Liver (tissue), 9 donors: ENCODE measurements around the gene TMEM127. TPM values are rescaled to one million over a fixed set of nuclear protein-coding genes. Genes with fewer than 3 reads are reported as not detected.

Experiments used
- DNase-seq: peaks from one replicate; pipeline ENCODE4 v3.0.0-alpha.2; 2017; ENCODE audit warnings: low spot score
- H3K27ac ChIP-seq, 2 donors: one replicate each; pipeline ENCODE4 v1.7.0; 2013; ENCODE audit warnings: inconsistent platforms in 2 of 2, low read length in 2 of 2, control low read depth in 1 of 2, low read depth in 1 of 2, mild to moderate bottlenecking in 1 of 2
- H3K27me3 ChIP-seq, 4 donors: one replicate each; pipeline versions ENCODE4 v1.6.1 to v1.7.0; 2013; ENCODE audit warnings: low read length in 3 of 4, inconsistent platforms in 1 of 4, mild to moderate bottlenecking in 1 of 4, moderate library complexity in 1 of 4; ENCODE audit not compliant: control insufficient read depth in 4 of 4, insufficient read depth in 4 of 4
- H3K36me3 ChIP-seq, 4 donors: one replicate each; pipeline versions ENCODE4 v1.6.1 to v1.7.0; 2013; ENCODE audit warnings: low read length in 3 of 4, mild to moderate bottlenecking in 3 of 4, low read depth in 1 of 4, moderate library complexity in 1 of 4; ENCODE audit not compliant: control insufficient read depth in 4 of 4, insufficient read depth in 3 of 4
- H3K4me1 ChIP-seq, 4 donors: one replicate each; pipeline versions ENCODE4 v1.6.1 to v1.7.0; 2013; ENCODE audit warnings: low read length in 3 of 4, mild to moderate bottlenecking in 3 of 4, moderate library complexity in 1 of 4; ENCODE audit not compliant: control insufficient read depth in 4 of 4, insufficient read depth in 4 of 4
- H3K4me3 ChIP-seq, 3 donors: one replicate each; pipeline versions ENCODE4 v1.6.1 to v1.7.0; 2013; ENCODE audit warnings: low read length in 3 of 3, control low read depth in 1 of 3, low read depth in 1 of 3, mild to moderate bottlenecking in 1 of 3
- H3K9ac ChIP-seq, 2 donors: one replicate each; pipeline ENCODE4 v1.7.0; 2013; ENCODE audit warnings: low read length in 2 of 2, mild to moderate bottlenecking in 2 of 2, moderate library complexity in 2 of 2, control low read depth in 1 of 2, low read depth in 1 of 2
- H3K9me3 ChIP-seq, 4 donors: one replicate each; pipeline versions ENCODE4 v1.6.1 to v1.7.0; 2013; ENCODE audit warnings: low read length in 3 of 4; ENCODE audit not compliant: control insufficient read depth in 4 of 4
- EGR1 ChIP-seq, 2 donors: IDR thresholded peaks; 2 replicates each; pipeline ENCODE4 v1.6.1; 2016 to 2018; ENCODE audit warnings: antibody characterized with exemption in 2 of 2, low read depth in 2 of 2
- FOXA1 ChIP-seq: IDR thresholded peaks from 2 replicates; pipeline ENCODE4 v1.6.1; 2016; ENCODE audit warnings: antibody characterized with exemption
- FOXA2 ChIP-seq: IDR thresholded peaks from 2 replicates; pipeline ENCODE4 v1.6.1; 2016; ENCODE audit warnings: antibody characterized with exemption
- HNF4A ChIP-seq, 2 donors: conservative IDR thresholded peaks; 2 replicates each; pipeline ENCODE4 v1.6.1; 2016; ENCODE audit warnings: antibody characterized with exemption in 2 of 2, mild to moderate bottlenecking in 2 of 2
- HNF4G ChIP-seq: IDR thresholded peaks from 2 replicates; pipeline ENCODE4 v1.6.1; 2016; ENCODE audit warnings: antibody characterized with exemption
- NR2F2 ChIP-seq: IDR thresholded peaks from 2 replicates; pipeline ENCODE4 v1.6.1; 2016; ENCODE audit warnings: antibody characterized with exemption
- RAD21 ChIP-seq, 2 donors: IDR thresholded peaks; 2 replicates each; pipeline ENCODE4 v1.6.1; 2016; ENCODE audit warnings: antibody characterized with exemption in 2 of 2, mild to moderate bottlenecking in 2 of 2
- RXRA ChIP-seq, 2 donors: IDR thresholded peaks; 2 replicates each; pipeline ENCODE4 v1.6.1; 2017 to 2018; ENCODE audit warnings: antibody characterized with exemption in 2 of 2, mild to moderate bottlenecking in 1 of 2
- SP1 ChIP-seq: IDR thresholded peaks from 2 replicates; pipeline ENCODE4 v1.6.1; 2018; ENCODE audit warnings: antibody characterized with exemption, mild to moderate bottlenecking
- TAF1 ChIP-seq: conservative IDR thresholded peaks from 2 replicates; pipeline ENCODE4 v1.6.1; 2016; ENCODE audit warnings: antibody characterized with exemption, mild to moderate bottlenecking
- YY1 ChIP-seq: IDR thresholded peaks from 2 replicates; pipeline ENCODE4 v1.6.1; 2016; ENCODE audit warnings: antibody characterized with exemption, mild to moderate bottlenecking
- WGBS: extraction: QIAGEN DNeasy Blood & Tissue Kit; methylation state at CpG from one replicate; pipeline ENCODE4 v1.1.7; 2013; 5-methylcytosine and 5-hydroxymethylcytosine counted together
- polyA plus RNA-seq, 2 donors: library from polyadenylated mRNA; stranded (reverse) in 1 of 2; unstranded in 1 of 2; fragments of 200-250 nt in 1 of 2; fragments of >200 nt in 1 of 2; fragmentation: Nextera tagmentation in 1 of 2; extraction: Ambion mirVana in 1 of 2; gene quantifications; one replicate each; pipeline versions ENCODE4 v1.2.1 to v1.2.3, GENCODE V29; 2013 to 2015
- total RNA-seq, 2 donors: library from RNA; depleted of rRNA; stranded (reverse); fragments of >200 nt; gene quantifications; one replicate each; pipeline ENCODE4 v1.2.3, GENCODE V29; 2014
- TF ChIP-seq, protein P1 (sequence below): fragments of 150-350 bp; IDR thresholded peaks from 2 replicates; pipeline ENCODE4 v1.5.1; 2017; ENCODE audit warnings: improper control_type of control experiment, low read depth, low read length; ENCODE audit not compliant: missing input control
- TF ChIP-seq, protein P2 (sequence below): IDR thresholded peaks from 2 replicates; pipeline ENCODE4 v1.6.1; 2016; ENCODE audit warnings: antibody characterized with exemption, mild to moderate bottlenecking
- TF ChIP-seq, protein P3 (sequence below): IDR thresholded peaks from 2 replicates; pipeline ENCODE4 v1.6.1; 2016; ENCODE audit warnings: antibody characterized with exemption
- TF ChIP-seq, protein P4 (sequence below): IDR thresholded peaks from 2 replicates; pipeline ENCODE4 v1.6.1; 2016; ENCODE audit warnings: antibody characterized with exemption
- donor health status: healthy.
- donor health status: healthy.
- donor health status: healthy.
- donor health status: healthy.
- donor health status: healthy.

The TMEM127 gene
- total and polyA plus RNA-seq, 4 donors = 11.2 to 27.5 (median 18.4) TPM

DNA sequence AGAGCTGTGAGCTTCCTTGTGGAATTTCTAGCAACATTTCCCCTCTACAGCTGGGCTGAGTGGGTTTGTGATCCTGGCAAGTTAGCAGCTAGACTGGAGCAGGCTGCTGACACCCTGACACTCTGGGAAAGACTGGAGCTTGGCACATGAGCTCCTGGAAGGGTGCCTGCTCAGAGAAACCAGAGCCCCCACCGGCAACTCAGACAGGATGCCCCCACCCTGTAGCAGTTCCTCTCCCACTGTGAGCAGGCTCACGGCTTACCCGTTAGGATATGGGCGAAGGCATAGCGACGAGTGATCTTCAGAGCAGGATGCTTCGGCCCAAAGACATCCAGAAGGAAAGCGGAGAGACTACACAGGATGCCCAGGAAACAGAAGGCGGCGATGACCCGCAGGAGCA is 11.2 kb downstream of the TMEM127 start:
- no peaks in the 10 kb centered on the region for H3K9me3 ChIP-seq
- H3K4me1 ChIP-seq = peaks cover 7 to 34% (median 25%) of the 10 kb centered on the region in 4 donors
- no peaks in the 10 kb centered on the region for H3K27me3 ChIP-seq
- H3K9ac ChIP-seq = no peak overlapping the region
- H3K36me3 ChIP-seq = peaks cover 12 to 25% (median 21%) of the 10 kb centered on the region in 4 donors
- 75% methylated on average over 11 of the region's 11 CpGs for WGBS
- no peak overlapping the region for H3K27ac ChIP-seq
- DNase-seq = no peak
- TF ChIP-seq TAF1 (no peak), HNF4A (conservative IDR thresholded peaks at IDR 0.05) (no peak), NR2F2 (peak; percentile 23), SP1 (peak; percentile 12), RAD21 (IDR thresholded peaks at IDR 0.05) (no peak)
- no peak overlapping the region for H3K4me3 ChIP-seq

DNA sequence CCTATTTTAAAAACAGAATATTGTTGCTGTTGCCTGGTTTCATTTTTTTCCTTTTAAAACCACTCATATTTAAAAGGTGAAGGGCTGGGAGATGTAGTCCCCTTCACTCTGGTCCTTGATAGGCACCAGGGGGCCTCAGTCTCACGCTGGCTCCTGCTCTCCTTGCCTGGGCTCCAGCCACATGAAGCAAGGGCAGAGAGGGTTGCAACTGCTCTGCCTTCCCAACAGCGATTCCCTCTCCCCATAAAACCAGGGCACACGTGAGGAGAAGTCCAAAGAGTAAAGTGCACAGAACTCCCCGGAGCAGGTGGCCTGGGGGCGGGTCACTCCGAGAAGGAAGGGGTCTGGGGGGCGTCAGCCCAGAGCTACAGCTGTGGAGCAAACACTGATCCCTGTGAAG is 12.8 kb downstream of the TMEM127 start:
- WGBS = 40% methylated on average over 7 of the region's 7 CpGs
- Histone ChIP-seq H3K9me3 (no peaks in the 10 kb centered on the region), H3K9ac (no peak overlapping the region), H3K4me3 (no peak overlapping the region), H3K27me3 (no peaks in the 10 kb centered on the region), H3K36me3 (peaks cover 9 to 25% (median 21%) of the 10 kb centered on the region in 4 donors), H3K27ac (peak overlapping the region; percentile 28 to 42), H3K4me1 (peaks cover 2 to 21% (median 14%) of the 10 kb centered on the region in 4 donors)
- TF ChIP-seq, protein P1, sequence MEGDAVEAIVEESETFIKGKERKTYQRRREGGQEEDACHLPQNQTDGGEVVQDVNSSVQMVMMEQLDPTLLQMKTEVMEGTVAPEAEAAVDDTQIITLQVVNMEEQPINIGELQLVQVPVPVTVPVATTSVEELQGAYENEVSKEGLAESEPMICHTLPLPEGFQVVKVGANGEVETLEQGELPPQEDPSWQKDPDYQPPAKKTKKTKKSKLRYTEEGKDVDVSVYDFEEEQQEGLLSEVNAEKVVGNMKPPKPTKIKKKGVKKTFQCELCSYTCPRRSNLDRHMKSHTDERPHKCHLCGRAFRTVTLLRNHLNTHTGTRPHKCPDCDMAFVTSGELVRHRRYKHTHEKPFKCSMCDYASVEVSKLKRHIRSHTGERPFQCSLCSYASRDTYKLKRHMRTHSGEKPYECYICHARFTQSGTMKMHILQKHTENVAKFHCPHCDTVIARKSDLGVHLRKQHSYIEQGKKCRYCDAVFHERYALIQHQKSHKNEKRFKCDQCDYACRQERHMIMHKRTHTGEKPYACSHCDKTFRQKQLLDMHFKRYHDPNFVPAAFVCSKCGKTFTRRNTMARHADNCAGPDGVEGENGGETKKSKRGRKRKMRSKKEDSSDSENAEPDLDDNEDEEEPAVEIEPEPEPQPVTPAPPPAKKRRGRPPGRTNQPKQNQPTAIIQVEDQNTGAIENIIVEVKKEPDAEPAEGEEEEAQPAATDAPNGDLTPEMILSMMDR = peak; percentile 27
- peak; percentile 82 to 93 for TF ChIP-seq HNF4A (conservative IDR thresholded peaks at IDR 0.05)
- no peak for TF ChIP-seq FOXA2
- peak; percentile 53 for TF ChIP-seq SP1
- peak; percentile 77 to 81 for TF ChIP-seq RAD21 (IDR thresholded peaks at IDR 0.05)
- TF ChIP-seq, protein P2, sequence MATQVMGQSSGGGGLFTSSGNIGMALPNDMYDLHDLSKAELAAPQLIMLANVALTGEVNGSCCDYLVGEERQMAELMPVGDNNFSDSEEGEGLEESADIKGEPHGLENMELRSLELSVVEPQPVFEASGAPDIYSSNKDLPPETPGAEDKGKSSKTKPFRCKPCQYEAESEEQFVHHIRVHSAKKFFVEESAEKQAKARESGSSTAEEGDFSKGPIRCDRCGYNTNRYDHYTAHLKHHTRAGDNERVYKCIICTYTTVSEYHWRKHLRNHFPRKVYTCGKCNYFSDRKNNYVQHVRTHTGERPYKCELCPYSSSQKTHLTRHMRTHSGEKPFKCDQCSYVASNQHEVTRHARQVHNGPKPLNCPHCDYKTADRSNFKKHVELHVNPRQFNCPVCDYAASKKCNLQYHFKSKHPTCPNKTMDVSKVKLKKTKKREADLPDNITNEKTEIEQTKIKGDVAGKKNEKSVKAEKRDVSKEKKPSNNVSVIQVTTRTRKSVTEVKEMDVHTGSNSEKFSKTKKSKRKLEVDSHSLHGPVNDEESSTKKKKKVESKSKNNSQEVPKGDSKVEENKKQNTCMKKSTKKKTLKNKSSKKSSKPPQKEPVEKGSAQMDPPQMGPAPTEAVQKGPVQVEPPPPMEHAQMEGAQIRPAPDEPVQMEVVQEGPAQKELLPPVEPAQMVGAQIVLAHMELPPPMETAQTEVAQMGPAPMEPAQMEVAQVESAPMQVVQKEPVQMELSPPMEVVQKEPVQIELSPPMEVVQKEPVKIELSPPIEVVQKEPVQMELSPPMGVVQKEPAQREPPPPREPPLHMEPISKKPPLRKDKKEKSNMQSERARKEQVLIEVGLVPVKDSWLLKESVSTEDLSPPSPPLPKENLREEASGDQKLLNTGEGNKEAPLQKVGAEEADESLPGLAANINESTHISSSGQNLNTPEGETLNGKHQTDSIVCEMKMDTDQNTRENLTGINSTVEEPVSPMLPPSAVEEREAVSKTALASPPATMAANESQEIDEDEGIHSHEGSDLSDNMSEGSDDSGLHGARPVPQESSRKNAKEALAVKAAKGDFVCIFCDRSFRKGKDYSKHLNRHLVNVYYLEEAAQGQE = no peak
- peak; percentile 68 for TF ChIP-seq HNF4G
- TF ChIP-seq FOXA1 = no peak
- TF ChIP-seq EGR1 (IDR thresholded peaks at IDR 0.05; ENCODE audit: low read depth in 2 of 2) = no peak
- TF ChIP-seq RXRA (IDR thresholded peaks at IDR 0.05) = peak; percentile 46 to 67
- TF ChIP-seq YY1 = no peak
- TF ChIP-seq, protein P3, sequence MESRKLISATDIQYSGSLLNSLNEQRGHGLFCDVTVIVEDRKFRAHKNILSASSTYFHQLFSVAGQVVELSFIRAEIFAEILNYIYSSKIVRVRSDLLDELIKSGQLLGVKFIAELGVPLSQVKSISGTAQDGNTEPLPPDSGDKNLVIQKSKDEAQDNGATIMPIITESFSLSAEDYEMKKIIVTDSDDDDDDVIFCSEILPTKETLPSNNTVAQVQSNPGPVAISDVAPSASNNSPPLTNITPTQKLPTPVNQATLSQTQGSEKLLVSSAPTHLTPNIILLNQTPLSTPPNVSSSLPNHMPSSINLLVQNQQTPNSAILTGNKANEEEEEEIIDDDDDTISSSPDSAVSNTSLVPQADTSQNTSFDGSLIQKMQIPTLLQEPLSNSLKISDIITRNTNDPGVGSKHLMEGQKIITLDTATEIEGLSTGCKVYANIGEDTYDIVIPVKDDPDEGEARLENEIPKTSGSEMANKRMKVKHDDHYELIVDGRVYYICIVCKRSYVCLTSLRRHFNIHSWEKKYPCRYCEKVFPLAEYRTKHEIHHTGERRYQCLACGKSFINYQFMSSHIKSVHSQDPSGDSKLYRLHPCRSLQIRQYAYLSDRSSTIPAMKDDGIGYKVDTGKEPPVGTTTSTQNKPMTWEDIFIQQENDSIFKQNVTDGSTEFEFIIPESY = no peak
- TF ChIP-seq, protein P4, sequence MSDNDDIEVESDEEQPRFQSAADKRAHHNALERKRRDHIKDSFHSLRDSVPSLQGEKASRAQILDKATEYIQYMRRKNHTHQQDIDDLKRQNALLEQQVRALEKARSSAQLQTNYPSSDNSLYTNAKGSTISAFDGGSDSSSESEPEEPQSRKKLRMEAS = peak; percentile 20
- DNase-seq = no peak
